Measurements from ENCODE around the gene RIMBP3C. TPM values are rescaled to one million over a fixed set of nuclear protein-coding genes. Genes with fewer than 3 reads are reported as not detected.
A peak's percentile ranks its signal among the peaks of the same experiment; 100 is the strongest.
"Not testable (repeated sequence)": the region's sequence is repeated elsewhere in the genome, so short reads cannot be mapped to it uniquely, and the experiment has no call there.

Gene RIMBP3C
- total RNA-seq, 2 experiments from 2014 or later = 0.18 to 0.33 TPM

GRCh38 chr22:21512022-21512421 lies 39.2 kb downstream of the RIMBP3C start:
- H3K9me3 Mint-ChIP-seq (ENCODE audit: low read depth); POLR2A ChIA-PET; H3K4me3 Mint-ChIP-seq; DNase-seq; H3K4me1 Mint-ChIP-seq; H3K27ac Mint-ChIP-seq; intact Hi-C loops (cut with DNase I, micrococcal nuclease); CTCF ChIA-PET; H3K27me3 Mint-ChIP-seq; H3K36me3 Mint-ChIP-seq (ENCODE audit: low read depth); ATAC-seq: not testable (repeated sequence)

GRCh38 chr22:21510397-21510796 lies 40.9 kb downstream of the RIMBP3C start:
- H3K27ac Mint-ChIP-seq; H3K27me3 Mint-ChIP-seq; DNase-seq; H3K4me3 Mint-ChIP-seq; H3K9me3 Mint-ChIP-seq (ENCODE audit: low read depth); intact Hi-C loops (cut with DNase I, micrococcal nuclease); CTCF ChIA-PET; ATAC-seq; POLR2A ChIA-PET; H3K36me3 Mint-ChIP-seq (ENCODE audit: low read depth); H3K4me1 Mint-ChIP-seq: not testable (repeated sequence)

- H3K36me3 Mint-ChIP-seq (ENCODE audit: low read depth); H3K27ac Mint-ChIP-seq; CTCF ChIA-PET; H3K9me3 Mint-ChIP-seq (ENCODE audit: low read depth); DNase-seq; H3K27me3 Mint-ChIP-seq; H3K4me1 Mint-ChIP-seq; POLR2A ChIA-PET; H3K4me3 Mint-ChIP-seq; intact Hi-C loops (cut with DNase I, micrococcal nuclease): not testable (repeated sequence)
- peak; percentile 98 for ATAC-seq
These were observed 51.4 kb downstream of the RIMBP3C start for GRCh38 chr22:21499623-21500506.

- H3K4me3 Mint-ChIP-seq; H3K27ac Mint-ChIP-seq; H3K36me3 Mint-ChIP-seq (ENCODE audit: low read depth); H3K4me1 Mint-ChIP-seq; ATAC-seq; H3K27me3 Mint-ChIP-seq; intact Hi-C loops (cut with DNase I, micrococcal nuclease); DNase-seq; CTCF ChIA-PET; H3K9me3 Mint-ChIP-seq (ENCODE audit: low read depth); POLR2A ChIA-PET: not testable (repeated sequence)
These were observed 52.8 kb downstream of the RIMBP3C start for GRCh38 chr22:21498489-21498888.

GRCh38 chr22:21497984-21498383 lies 53.3 kb downstream of the RIMBP3C start:
- ATAC-seq; intact Hi-C loops (cut with DNase I, micrococcal nuclease); H3K36me3 Mint-ChIP-seq (ENCODE audit: low read depth); H3K9me3 Mint-ChIP-seq (ENCODE audit: low read depth); H3K27me3 Mint-ChIP-seq; POLR2A ChIA-PET; H3K27ac Mint-ChIP-seq; H3K4me1 Mint-ChIP-seq; H3K4me3 Mint-ChIP-seq; CTCF ChIA-PET; DNase-seq: not testable (repeated sequence)

Other genes with a start within 250 kb of the RIMBP3C start
- gene RIMBP3B, start 167.7 kb downstream of the RIMBP3C start, total RNA-seq = under 1 TPM; 0.35 to 0.41 TPM
- gene HIC2, start 134.1 kb downstream of the RIMBP3C start, total RNA-seq = 1 to 10 TPM; 4.1 to 4.2 TPM
- 1 to 10 TPM; 1.0 to 1.1 TPM for gene TMEM191C, start 84.1 kb downstream of the RIMBP3C start, total RNA-seq
- gene UBE2L3, start 16.3 kb upstream of the RIMBP3C start, total RNA-seq = 10 to 100 TPM; 57.3 to 75.5 TPM
- 10 to 100 TPM; 43.4 to 54.0 TPM for gene YDJC, start 78.6 kb upstream of the RIMBP3C start, total RNA-seq
- gene CCDC116, start 81.3 kb upstream of the RIMBP3C start, total RNA-seq = under 1 TPM; 0.23 to 0.33 TPM
- 10 to 100 TPM; 13.7 to 32.8 TPM for gene SDF2L1, start 90.8 kb upstream of the RIMBP3C start, total RNA-seq
- gene PPIL2, start 114.6 kb upstream of the RIMBP3C start, total RNA-seq = 10 to 100 TPM; 42.8 to 57.7 TPM
- gene YPEL1, start 184.3 kb upstream of the RIMBP3C start, total RNA-seq = 1 to 10 TPM; 1.0 to 1.5 TPM

Data from activated CD4-positive, alpha-beta T cell treated with anti-CD3 and anti-CD28 coated beads for 36 hours (primary cell).